Cerebellar cortex (tissue), 1 donor: ENCODE measurements around the gene ACVR1.

Experiments used
- DNase-seq: peaks from one replicate; pipeline ENCODE4 v3.0.0-alpha.2; 2015; ENCODE audit warnings: low spot score

The ACVR1 gene

DNA sequence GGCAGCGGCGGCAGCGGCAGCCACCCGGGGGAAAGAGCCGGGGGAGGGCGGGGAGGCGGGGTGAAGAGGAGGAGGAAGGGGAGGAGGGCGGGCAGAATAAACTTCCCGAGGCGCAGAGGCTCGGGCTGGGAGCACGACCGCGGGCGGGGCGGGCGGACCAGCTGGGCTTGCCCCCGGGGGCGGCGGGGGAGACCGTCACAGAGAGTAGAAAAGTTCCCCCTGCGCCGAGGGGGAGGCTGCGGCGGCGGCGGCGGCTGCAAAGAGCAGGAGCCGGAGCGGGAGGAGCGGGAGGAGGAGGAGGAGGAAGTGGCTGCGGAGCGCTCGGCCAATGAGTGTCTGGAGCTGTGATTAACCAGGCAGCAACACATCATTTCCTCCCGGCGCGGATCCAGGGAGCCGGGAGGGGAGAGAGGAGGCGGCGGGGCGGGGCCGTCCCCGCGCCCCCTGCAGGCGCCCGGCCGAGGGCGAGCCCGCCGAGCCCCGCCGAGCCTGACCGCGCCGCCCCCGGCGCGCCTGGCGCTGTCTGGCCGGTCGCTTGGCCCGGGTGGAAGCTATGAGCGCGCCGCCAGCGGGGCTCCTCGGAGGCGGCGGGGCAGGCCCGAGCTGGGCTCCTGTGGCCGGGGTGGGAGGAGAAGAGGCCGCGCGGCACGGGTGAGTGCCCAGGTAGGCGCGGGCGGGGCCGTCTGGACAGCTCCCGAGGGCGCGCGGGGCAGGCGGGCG is at the start of gene ACVR1:
Gene ACVR1, minus strand, starts transcription at position 265 of the 720 bp plus-strand sequence. CDS start 76,837 bp downstream, outside the sequence.
- DNase-seq = peak; percentile 97

DNA sequence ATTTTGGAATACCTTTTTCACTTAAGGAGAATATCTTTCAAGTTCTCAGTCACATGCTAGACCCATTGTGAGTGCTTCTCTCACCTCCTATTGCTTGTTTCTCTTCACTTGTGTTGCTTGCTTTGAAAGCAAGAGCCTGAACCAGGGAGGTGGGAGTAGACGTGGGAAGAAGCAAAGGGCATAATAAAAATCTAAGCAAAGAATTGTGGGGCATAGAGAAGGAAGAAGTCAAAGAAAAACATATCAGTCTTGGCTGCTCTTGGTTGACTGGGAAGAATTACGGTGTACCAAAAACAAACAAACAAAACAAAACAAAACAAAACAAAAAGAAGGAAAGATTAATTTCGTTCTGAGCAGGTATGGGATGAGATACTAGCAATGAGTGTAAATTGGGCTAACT is 48.9 kb upstream of the ACVR1 start:
- DNase-seq = no peak

DNA sequence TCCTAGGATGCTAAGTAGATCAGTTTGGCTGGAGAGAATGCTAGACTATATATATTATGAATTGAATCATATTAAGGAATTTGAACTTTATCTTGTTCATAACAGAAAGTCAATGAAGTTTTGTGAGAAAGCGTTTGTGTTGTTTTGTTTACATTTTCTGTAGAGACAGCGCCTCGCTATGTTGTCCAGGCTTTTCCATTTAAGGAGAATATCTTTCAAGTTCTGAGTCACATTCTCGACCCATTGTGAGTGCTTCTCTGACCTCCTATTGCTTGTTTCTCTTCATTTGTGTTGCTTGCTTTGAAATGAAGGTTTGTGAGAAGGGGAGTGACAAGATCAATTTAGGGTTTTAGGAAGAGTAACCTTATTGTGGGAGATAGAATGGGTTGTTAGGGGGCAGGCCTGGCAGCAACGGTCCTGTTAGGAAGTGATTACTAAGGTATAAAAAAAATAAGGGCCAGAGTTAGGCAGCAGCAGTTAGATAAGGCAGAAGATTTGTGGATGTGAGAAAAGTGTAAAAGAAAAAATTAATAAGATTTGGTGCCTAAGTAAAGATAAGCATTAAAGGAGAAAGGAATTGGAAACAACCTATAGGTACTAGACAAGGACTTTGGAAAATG is 47.6 kb upstream of the ACVR1 start:
- no peak for DNase-seq

DNA sequence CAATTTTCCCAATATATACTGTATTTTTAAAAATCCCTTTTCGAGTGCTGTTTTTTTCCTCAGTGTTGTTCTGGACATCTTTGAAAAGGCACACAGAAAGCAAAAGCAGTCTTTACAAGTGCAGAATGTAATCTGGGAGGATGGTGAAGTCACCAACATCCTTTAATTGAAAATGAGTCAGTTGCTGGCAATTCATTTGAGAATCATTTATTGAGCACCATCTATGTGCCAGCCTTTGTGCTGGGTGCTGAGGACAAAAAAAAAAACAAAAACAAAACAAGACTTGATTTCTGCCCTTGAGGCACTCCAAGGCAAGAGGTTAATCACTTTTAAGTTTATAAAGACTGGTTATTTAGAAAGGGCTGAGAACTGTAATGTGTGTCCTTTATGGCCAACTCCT is 46.7 kb upstream of the ACVR1 start:
- no peak for DNase-seq

DNA sequence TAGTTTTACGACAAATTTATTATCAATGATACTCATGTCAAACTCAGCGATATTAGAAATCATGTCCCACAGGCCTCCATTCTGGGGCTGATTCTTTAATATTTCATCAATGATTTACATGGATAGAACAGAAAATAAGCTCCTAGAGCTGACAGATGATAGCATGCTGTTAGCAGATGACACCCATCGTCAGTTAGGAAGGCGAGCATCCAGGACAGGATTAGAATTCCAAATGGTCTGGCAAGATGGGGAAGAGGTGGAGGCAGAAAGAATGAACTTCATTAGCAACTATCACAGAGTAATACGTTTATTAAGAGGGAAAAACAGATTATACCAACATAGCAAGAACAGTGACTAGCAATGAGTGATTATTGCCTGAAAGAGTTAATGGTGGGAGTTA is 46.2 kb upstream of the ACVR1 start:
- peak; percentile 75 for DNase-seq

DNA sequence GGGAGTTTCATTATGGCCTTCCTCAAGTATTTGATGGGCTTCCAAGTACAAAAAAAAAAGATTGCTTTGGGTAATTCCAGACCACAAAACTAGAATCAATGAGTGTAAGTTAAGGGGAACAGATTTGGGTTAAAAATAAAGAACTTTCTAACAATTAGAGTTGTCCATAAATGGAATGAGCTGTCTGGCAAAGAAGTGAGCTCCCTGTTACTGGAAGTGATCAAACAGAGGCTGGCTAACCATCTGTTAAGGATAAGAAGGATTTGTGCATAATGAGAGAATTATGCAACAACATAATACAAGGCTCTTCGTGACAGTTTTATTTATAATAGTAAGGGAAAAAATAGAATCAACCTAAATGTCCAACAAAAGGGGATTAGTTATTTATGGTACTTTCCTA is 44.6 kb upstream of the ACVR1 start:
- DNase-seq = peak; percentile 15

DNA sequence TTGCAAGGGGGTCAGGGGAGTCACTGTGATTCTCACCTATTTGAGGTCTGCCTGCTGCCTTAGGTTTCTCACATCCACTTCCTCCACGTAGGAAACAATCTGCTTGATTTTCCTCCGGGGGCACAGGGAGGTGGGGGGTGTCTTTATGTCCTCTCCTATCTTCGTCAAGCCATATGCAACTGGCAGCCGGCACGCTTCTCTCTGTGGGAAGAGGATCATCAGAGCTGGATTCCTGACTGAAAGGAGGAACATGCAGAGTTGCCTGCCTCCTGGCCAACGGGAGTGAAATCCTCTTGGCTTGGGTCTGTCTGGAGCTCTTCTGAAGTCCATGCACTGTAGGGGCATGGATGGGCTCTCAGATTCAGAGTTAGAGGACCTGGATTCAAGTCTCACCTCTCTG is 43.1 kb upstream of the ACVR1 start:
- DNase-seq = peak; percentile 80

DNA sequence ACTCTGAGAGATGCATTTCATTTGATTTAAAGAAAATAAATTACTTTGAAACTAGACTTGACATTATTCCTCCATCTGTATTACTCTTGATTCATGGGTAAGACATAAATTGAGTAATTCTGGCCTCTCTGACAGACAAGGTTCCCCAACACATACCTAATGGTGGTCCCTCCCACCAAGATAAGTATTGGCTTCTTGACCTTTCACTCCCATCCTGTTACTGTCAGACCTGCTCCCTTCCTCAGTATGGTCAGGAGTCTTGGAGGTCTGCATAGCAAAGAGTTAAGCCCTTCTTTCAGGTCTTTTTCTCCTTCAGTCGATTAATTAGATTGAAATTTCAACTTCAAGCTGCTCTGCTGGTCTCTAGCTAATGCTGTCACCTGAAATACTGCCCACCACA is 42.2 kb upstream of the ACVR1 start:
- no peak for DNase-seq

DNA sequence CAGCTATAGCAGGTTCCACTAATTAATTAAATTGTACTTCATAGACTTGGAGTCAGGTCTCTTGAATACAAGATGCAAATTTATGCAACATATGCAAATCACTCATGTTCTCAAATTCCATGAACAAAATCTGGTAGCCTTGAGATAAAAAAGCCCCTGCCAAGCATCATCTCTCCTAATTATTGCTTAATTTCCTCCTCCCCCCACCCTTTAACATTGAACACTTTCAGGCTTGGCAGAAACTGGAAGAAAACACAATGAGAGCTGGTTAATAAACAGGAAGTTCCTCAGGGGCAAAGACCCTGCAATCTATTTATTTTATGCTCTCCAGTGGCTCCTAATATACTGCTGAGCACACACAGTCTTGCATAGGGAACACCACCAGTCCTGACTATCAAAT is 35.6 kb upstream of the ACVR1 start:
- no peak for DNase-seq

DNA sequence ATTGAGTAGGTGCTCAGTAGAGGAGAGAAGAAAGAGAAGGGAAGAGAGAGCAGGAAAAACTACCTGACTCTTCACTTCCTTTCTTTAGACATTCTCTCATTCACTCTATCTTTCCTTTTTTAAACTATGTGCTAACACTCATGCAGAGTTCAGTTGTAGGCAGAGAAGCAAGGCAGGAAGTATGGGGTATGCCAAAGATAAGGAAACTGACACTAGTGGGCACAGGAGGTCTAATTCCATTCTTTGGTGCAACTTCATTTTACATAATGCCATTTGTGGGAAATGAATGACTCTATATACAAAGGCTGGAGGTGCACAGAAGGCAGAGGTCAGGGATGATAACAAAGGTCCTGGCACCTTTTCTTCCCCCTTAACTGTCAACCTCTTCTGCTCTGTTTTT is 35.1 kb upstream of the ACVR1 start:
- DNase-seq = no peak

DNA sequence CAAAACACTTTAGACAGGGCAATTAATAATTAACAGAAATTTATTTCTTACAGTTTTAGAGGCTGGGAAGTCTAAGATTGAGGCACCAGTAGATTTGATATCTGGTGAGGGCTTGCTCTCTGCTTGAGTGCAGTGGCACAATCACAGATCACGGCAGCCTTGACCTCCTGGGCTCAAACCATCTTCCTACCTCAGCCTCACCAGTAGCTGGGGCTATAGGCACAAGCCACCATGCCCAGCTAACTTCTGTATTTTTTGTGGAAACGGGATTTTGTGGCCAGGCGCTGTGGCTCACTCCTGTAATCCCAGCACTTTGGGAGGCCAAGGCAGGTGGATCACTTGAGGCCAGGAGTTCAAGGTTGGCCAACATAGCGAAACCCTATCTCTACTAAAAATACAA is 29.0 kb upstream of the ACVR1 start:
- DNase-seq = no peak

DNA sequence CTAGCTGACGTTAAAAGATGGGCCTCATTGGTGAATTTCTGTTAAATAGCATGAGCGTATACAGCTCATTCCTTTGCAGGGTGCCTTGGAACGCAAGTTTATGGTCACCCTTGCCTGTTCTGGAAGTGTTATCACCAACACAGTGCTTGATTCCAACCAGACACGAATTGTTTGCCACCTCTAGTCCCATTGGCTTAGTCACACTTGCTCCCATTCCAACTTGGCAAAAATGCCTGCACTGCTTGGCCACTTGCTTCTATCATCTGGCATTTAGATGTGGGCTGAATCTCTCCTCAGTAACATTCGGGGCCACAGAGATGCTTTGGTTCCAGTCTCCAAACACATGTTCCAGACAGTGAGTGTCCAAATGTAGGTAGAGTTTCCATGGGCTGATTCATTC is 27.5 kb upstream of the ACVR1 start:
- peak; percentile 88 for DNase-seq

DNA sequence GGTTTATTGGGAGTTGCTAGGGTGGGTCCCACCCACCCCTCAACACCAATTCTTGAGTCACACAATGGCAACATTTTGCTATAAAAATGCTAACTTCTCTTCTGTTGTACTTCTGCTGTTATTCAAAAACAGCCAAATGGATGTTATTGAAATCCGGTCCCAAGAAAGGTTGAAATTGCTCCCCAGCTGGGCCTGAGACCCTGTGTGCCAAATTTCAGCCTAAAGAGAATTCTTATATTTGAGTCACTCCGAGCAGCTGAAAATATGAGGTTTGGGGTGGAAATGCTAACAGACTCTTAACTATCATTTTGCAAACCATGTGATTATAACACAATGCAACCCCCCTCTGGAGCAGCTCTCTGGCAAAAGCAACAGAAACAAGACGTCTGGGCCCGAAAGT is 27.0 kb upstream of the ACVR1 start:
- no peak for DNase-seq

DNA sequence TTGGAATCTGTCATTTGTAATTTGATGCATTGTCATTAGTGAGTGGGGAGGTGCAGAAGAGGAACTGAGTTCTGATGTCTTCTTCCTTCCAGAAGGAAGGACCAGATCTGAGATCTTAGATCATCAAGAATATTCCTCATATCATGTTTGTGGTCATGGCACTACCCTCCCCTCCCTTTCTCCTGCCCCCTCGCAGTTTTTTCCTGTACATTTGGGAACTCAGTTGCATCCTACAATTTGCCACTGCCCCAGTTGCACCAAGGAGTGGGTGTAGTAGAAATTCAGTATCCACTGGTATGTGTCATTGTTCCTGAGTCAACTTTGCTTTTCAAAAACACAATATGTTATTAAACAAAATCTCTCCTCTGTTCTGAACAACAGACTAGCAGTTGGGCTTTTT is 26.6 kb upstream of the ACVR1 start:
- DNase-seq = no peak

DNA sequence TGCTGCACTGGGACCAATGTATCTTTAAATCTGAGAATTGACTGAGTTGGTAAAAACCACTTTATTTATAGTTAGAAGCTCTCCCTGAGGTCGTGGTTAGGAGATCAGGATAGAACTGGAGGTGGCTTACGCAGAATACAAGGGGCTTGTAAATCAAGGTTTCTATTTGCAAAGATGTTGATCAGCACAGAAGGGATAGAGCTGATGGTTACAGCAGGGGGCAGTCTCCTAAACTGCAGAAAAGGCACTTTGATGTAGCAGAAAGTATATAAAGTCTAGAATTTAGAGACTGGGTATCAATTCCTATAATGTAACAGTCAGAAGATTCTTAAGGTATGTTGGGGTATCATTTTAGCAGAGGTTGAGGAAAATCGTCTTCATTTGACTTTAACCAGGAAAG is 25.2 kb upstream of the ACVR1 start:
- DNase-seq = no peak

DNA sequence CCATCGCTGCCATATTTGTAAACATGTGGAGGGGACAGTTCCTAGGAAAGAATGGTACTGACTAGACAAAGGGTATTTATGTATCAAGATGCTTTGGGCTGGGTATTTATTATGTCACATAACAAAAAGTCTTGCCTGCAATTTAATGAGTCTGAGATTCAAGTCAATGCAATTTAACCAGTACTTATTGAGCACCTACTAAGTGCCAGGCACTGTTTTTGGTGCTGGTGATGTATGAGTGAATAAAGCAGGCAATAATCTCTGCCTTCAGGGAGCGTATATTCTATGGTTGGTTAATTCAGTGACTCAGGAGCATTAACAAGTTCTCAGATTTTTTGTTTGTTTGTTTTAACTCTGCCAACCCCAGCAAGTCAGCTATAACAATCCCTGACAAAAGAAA is 24.6 kb upstream of the ACVR1 start:
- DNase-seq = no peak

DNA sequence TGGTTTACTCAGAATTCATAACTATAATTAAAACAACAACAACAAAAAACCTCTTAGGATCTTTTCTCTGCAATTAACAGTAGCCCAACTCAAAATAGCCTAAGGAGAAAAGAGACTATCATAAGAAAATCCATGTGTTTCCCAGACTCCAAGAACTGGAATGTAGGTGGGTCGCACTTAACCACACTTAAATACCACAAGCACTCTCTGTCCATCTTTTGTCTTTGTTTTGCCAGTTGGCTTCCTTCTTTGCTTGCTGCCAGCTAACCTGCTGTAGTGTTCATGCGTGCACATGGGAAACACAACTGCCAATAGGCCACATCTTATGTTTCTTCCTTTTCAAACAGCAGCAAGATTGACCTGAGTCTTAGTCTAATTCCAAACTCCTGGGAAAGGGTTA is 24.1 kb upstream of the ACVR1 start:
- DNase-seq = no peak

DNA sequence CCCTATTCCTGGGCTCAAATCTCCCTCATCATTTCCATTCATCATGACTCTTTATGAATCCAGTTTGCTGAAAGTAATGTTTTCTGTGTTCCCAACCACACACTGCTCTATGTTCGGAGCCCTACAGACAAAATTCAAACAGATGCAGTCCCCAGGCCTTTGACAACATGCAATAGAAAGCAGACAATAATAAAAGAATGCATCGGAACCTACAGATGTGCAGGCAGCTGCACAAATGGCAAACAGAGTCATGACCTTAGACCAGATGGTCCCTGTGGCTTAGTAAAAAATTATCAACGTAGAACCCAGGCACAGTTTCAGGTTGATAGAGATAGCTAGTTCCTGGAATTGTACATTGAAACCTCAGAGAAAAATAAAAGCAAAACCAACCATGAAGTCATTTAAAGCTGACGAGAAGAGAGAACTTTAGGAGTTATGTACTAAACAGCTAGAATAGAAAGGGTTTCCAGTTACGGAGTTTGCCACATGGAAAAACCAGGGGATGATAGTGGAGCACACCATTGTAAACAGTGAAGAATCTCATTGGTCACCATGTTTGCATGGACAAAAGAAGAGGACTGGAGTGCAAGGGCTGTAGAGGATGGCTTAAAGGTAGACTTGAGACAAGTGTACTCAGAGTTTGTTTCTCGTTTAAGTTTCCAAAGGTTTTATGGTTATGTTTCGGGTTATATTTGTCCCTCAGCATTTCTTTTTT is 23.2 kb upstream of the ACVR1 start:
- DNase-seq = no peak

DNA sequence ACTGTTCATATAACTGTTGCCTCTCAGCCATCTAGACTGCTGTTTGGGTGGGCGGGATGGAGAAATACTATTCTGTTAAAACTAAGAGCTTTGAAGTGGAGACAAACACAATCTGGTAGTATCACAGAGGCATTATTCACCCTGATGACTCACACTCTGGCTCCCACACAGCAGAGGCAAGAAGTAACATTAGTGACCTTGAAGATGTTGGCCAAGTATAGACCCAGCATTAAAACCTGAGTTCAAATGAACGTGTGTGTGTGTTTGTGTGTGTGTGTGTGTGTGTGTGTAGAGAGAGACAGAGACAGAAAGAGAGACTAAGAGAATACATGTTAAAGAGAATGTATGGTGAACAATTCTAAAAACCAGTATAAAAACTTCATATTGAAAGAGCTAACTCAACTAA is 22.5 kb upstream of the ACVR1 start:
- DNase-seq = no peak

DNA sequence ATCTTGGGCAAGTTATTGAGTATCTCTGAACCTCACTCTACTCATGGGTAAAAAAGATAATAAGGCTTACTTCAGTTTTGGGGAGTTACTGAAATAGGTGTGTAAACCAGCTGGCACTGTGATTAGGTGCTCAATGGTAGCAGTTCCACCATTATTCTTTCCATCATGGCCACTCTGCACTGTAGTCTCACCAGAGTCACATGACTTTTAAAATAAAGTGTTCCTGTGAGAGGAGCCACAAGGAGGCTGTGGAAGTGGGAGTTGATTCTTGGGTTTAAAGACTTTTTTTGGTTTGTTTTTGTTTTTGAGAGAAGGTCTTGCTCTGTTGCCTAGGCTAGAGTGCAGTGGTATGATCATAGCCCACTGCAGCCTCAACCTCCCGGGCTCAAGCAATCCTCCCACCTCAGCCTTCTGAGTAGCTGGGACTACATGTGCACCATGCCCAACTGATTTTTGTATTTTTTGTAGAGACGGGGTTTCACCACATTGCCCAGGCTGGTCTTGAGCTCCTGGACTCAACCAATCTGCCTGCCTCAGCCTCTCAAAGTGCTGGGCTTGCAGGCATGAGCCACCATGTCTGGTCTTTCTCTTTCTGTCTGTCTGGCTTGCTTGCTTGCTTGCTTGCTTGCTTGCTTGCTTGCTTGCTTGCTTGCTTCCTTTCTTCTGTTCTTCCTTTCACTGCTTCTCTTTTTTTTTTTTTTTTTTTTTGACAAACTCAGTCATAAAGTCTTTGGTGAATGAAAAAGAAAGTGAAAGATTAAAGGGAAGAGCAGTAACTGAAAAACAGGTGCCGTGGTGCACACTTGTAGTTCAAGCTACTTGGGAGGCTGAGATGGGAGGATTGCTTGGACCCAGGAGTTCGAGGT is 21.2 kb upstream of the ACVR1 start:
- DNase-seq = no peak

DNA sequence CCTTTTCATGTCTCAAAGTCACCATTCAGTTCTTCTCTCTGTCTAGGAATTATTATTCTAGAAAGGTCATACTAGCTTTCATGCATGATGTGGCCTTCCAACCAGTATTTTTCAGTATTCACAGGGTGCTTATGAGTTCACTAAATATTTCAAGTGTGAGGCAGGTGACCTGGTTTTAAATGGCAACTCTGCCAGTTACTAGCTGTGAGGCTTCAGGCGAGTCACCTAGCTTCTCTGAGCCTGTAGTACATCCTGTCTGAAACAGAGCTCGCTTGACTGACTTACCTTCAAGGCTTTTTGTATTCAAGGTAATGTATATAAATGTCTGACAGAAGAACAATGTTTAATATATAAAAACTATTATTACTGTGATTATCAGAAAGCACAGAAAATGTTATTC is 19.4 kb upstream of the ACVR1 start:
- no peak for DNase-seq

DNA sequence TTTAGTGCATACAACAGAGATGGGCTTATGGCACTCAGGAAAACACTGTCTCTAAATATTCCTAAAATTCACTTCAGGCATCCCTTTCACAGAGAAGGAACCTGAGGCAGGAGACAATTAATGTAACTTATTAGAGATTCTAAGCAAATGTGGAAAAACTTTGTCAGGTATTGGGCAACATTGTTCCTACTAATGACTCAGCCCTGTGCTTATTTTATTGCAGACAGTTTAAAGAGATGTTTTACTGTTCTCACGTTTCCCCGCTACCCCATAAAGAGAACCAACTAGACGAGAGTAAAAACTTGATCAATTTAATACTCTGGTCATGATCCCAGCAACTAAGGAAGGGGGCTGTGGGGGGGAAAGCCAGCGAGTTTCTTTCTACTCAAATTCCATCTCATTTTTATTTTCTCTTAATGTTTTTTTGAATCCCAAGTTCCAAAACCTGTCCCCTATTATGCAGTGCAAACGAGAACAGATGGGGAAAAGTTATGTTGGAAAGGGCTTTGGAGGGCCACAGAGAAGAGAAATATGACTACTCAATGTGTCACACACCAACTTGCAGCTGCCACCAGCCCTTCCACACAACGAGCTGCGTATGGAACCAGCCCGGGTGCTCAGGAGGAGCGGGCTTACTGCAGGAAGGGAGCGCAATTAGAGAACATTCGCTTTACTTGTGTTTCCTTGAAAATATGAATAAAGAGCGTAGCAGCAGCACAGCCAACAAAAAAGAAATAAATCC is 18.7 kb upstream of the ACVR1 start:
- DNase-seq = no peak
